HepG2 (cell line): ENCODE measurements around the gene MYADML2. TPM values are rescaled to one million over a fixed set of nuclear protein-coding genes. Genes with fewer than 3 reads are reported as not detected.

ENCODE experiments used
- AKNA ChIP-seq: sonication (generic); formaldehyde crosslinking; IDR thresholded peaks from 2 replicates; pipeline ENCODE4 v1.4.0; 2020; ENCODE audit warnings: missing genetic modification reagents, borderline replicate concordance
- ARHGAP35 ChIP-seq: sonication (generic); formaldehyde crosslinking; IDR thresholded peaks from 2 replicates; pipeline ENCODE4 v1.9.0; 2022; ENCODE audit warnings: mild to moderate bottlenecking, inconsistent platforms, moderate library complexity, missing genetic modification reagents, borderline replicate concordance
- ARNT2 ChIP-seq: sonication (generic); formaldehyde crosslinking; IDR thresholded peaks from 2 replicates; pipeline ENCODE4 v1.8.0; 2022; ENCODE audit warnings: mild to moderate bottlenecking, low read depth, missing genetic modification reagents, moderate library complexity
- FOSL2 ChIP-seq: sonication (generic); formaldehyde crosslinking; IDR thresholded peaks from 2 replicates; pipeline ENCODE4 v1.4.0; 2020; ENCODE audit warnings: missing genetic modification reagents
- HCFC1 ChIP-seq: fragments of 150-350 bp; IDR thresholded peaks from 2 replicates; pipeline ENCODE4 v1.6.1; 2014; ENCODE audit warnings: low read depth, low read length
- HHEX ChIP-seq: IDR thresholded peaks from 2 replicates; pipeline ENCODE4 v1.6.1; 2016; ENCODE audit warnings: control low read depth
- HMGXB4 ChIP-seq, 2 experiments: sonication (generic) in 1 of 2; formaldehyde crosslinking in 1 of 2; IDR thresholded peaks; 2 replicates each; pipeline versions ENCODE4 v1.4.0 to v1.6.1; 2018 to 2020; ENCODE audit warnings: missing genetic modification reagents in 2 of 2, borderline replicate concordance in 1 of 2, low read depth in 1 of 2, mild to moderate bottlenecking in 1 of 2, missing biosample characterization in 1 of 2
- KMT2A ChIP-seq: sonication (generic); formaldehyde crosslinking; IDR thresholded peaks from 2 replicates; pipeline ENCODE4 v1.4.0; 2020; ENCODE audit warnings: missing genetic modification reagents
- MATR3 ChIP-seq: sonication (generic); formaldehyde crosslinking; IDR thresholded peaks from 2 replicates; pipeline ENCODE4 v1.4.0; 2020; ENCODE audit warnings: missing genetic modification reagents
- NFATC3 ChIP-seq: sonication (generic); formaldehyde crosslinking; IDR thresholded peaks from 2 replicates; pipeline ENCODE4 v1.5.1; 2020; ENCODE audit warnings: mild to moderate bottlenecking, missing genetic modification reagents
- NRL ChIP-seq: sonication (generic); formaldehyde crosslinking; IDR thresholded peaks from 2 replicates; pipeline ENCODE4 v1.5.0; 2020; ENCODE audit warnings: missing genetic modification reagents, mild to moderate bottlenecking, moderate library complexity, borderline replicate concordance
- ONECUT2 ChIP-seq: sonication (generic); formaldehyde crosslinking; IDR thresholded peaks from 2 replicates; pipeline ENCODE4 v1.4.0; 2020; ENCODE audit warnings: missing genetic modification reagents
- PRMT3 ChIP-seq: sonication (generic); formaldehyde crosslinking; IDR thresholded peaks from 2 replicates; pipeline ENCODE4 v1.8.1; 2022; ENCODE audit warnings: low read depth, mild to moderate bottlenecking, moderate library complexity, missing genetic modification reagents, borderline replicate concordance
- RBM39 ChIP-seq: fragments of 200-400 bp; formaldehyde crosslinking; IDR thresholded peaks from one replicate; pipeline ENCODE4 v1.6.1; 2018; ENCODE audit warnings: antibody characterized with exemption, mild to moderate bottlenecking, low read depth, low read length; ENCODE audit not compliant: poor library complexity, severe bottlenecking
- RFX1 ChIP-seq: fragments of 450-650 bp; IDR thresholded peaks from 2 replicates; pipeline ENCODE4 v1.6.1; 2017
- SYNCRIP ChIP-seq: fragments of 200-400 bp; formaldehyde crosslinking; IDR thresholded peaks from 2 replicates; pipeline ENCODE4 v1.6.1; 2018; ENCODE audit warnings: mild to moderate bottlenecking, low read depth, low read length; ENCODE audit not compliant: insufficient read depth
- TARDBP ChIP-seq: sonication (generic); formaldehyde crosslinking; IDR thresholded peaks from 2 replicates; pipeline ENCODE4 v1.8.0; 2022; ENCODE audit warnings: mild to moderate bottlenecking, missing genetic modification reagents
- TFDP2 ChIP-seq: sonication (generic); formaldehyde crosslinking; IDR thresholded peaks from 2 replicates; pipeline ENCODE4 v1.4.0; 2020; ENCODE audit warnings: missing genetic modification reagents
- ZNF235 ChIP-seq: sonication (generic); formaldehyde crosslinking; IDR thresholded peaks from 2 replicates; pipeline ENCODE4 v1.8.1; 2023; ENCODE audit warnings: mild to moderate bottlenecking, missing genetic modification reagents, borderline replicate concordance
- ZSCAN29 ChIP-seq: sonication (generic); formaldehyde crosslinking; conservative IDR thresholded peaks from 2 replicates; pipeline ENCODE4 v1.4.0; 2020; ENCODE audit warnings: mild to moderate bottlenecking, missing genetic modification reagents
- ZSCAN30 ChIP-seq: sonication (generic); formaldehyde crosslinking; IDR thresholded peaks from 2 replicates; pipeline ENCODE4 v1.5.0; 2020; ENCODE audit warnings: mild to moderate bottlenecking, missing genetic modification reagents
- polyA plus RNA-seq, 8 experiments: library from polyadenylated mRNA; depleted of rRNA in 3 of 8; stranded (reverse) in 7 of 8; unstranded in 1 of 8; fragments of >200 nt; fragmentation: Illumina TruSeq in 4 of 8; extraction: Trizol in 4 of 8; gene quantifications; 2 replicates each; pipeline versions ENCODE4 v1.2.1 to v1.2.3, GENCODE V29; 2011 to 2016; ENCODE audit warnings: low read depth in 4 of 8, missing spikeins in 1 of 8, mixed read lengths in 1 of 8; ENCODE audit not compliant: insufficient read depth in 1 of 8
- total RNA-seq, 5 experiments: library from RNA; depleted of rRNA; stranded (reverse); fragments of >200 nt; fragmentation: Illumina TruSeq; extraction: Trizol; gene quantifications; 2 replicates each; pipeline ENCODE4 v1.2.3, GENCODE V29; 2016; ENCODE audit warnings: low read depth in 1 of 5

MYADML2 gene
- total and polyA plus RNA-seq, 2 of the 13 experiments (the other 11 are each of a cell fraction or from before 2014, with no cell fraction given) = not detected

GRCh38 chr17:81966343-81967243 is 19.6 kb upstream of the MYADML2 start (continued):
- TF ChIP-seq TARDBP (CRISPR knock-in tag) (peak; percentile 93), ONECUT2 (CRISPR knock-in tag) (no peak), HCFC1 (no peak), AKNA (CRISPR knock-in tag) (no peak), TFDP2 (CRISPR knock-in tag) (peak; percentile 74), ZSCAN29 (CRISPR knock-in tag) (no peak; the same call in 1 of the 2 replicates), RFX1 (no peak), NFATC3 (CRISPR knock-in tag) (0 out of 2 replicates have a peak, but pooled peaks have one; percentile 81), HHEX (CRISPR knock-in tag) (no peak; the same call in 1 of the 2 replicates), NRL (CRISPR knock-in tag) (peak; percentile 49; the same call in 1 of the 2 replicates), ZNF235 (CRISPR knock-in tag) (0 out of 2 replicates have a peak, but pooled peaks have one; percentile 63), ARHGAP35 (CRISPR knock-in tag) (peak; percentile 90; the same call in 1 of the 2 replicates), KMT2A (CRISPR knock-in tag) (peak; percentile 56; the same call in 1 of the 2 replicates), FOSL2 (CRISPR knock-in tag) (peak; percentile 69), HMGXB4 (CRISPR knock-in tag; IDR thresholded peaks at IDR 0.05; ENCODE audit: borderline replicate concordance in 1 of 2, low read depth in 1 of 2) (peak; percentile 66 to 74; a peak in 2 of 4 replicates), RBM39 (peak; percentile 81), ARNT2 (CRISPR knock-in tag) (peak; percentile 88), PRMT3 (CRISPR knock-in tag) (peak; percentile 82; the same call in 1 of the 2 replicates), SYNCRIP (no peak), ZSCAN30 (CRISPR knock-in tag) (peak; percentile 97), MATR3 (CRISPR knock-in tag) (no peak)
